Erythroblast (primary cell): ENCODE data around the gene ARHGEF40.

Experiments used
- GATA1 ChIP-seq: IDR thresholded peaks from 2 replicates; pipeline ENCODE4 v1.6.1; 2011; ENCODE audit warnings: low read depth, mild to moderate bottlenecking, control low read depth, low read length, moderate library complexity
- POLR2A ChIP-seq: IDR thresholded peaks from 2 replicates; pipeline ENCODE4 v1.6.1; 2011; ENCODE audit warnings: mild to moderate bottlenecking, low read length

DNA sequence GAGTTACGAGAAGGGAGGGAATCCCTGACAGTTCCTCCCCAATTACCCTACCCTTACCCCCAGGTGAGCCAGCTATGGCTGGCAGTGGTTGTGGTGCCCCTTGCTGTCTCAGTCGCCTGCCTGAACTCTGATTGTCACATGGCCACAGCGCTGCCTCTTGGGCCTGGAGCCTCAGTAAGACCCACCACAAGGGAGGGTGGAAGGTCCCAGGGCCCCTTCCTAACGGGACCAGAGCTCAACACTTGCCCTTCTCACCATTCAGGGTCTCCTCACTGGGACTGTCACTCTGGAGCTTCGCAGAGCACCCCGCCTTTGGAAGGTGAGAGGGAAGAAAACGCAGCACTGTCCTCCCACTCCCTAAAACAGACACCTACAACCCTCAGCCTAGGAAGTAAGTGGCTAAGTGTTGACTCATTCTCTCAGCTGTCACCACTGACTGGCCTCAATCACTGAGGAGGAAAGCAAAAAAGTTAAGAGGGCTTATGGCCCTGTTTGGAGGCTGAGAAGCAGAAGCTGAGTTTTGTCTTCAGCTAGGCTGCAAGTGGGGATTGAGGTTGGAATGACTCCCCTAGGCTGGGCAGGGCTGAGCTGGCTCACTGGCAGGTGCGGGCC, 31.8 kb downstream of the ARHGEF40 start:
- TF ChIP-seq POLR2A (no peak), GATA1 (no peak)
